HUDEP-2 (cell line): ENCODE data around the gene ZBTB33.

Experiments
- DNase-seq, 76 experiments: peaks; one replicate each; lab custom pipeline; 2025; ENCODE audit not compliant: unreplicated experiment in 76 of 76; lab: John Stamatoyannopoulos, UW

The ZBTB33 gene

GRCh38 chrX:120304256-120304655, 53.6 kb downstream of the ZBTB33 start:
- DNase-seq = no peak

GRCh38 chrX:120305531-120306141, 55.0 kb downstream of the ZBTB33 start:
- no peak for DNase-seq

GRCh38 chrX:120306630-120307029, 56.0 kb downstream of the ZBTB33 start:
- DNase-seq = no peak
